Uterus (tissue), 2 donors: ENCODE measurements around the gene DCTD.

Experiments
- CTCF ChIP-seq, 4 experiments: fragments of 200-600 bp in 2 of 4; fragments of 450-650 bp in 2 of 4; sonication (generic) in 2 of 4; IDR thresholded peaks; one replicate each; pipeline ENCODE4 v1.5.1; 2016 to 2019; ENCODE audit warnings: antibody characterized with exemption in 4 of 4, mild to moderate bottlenecking in 2 of 4, moderate library complexity in 1 of 4
- POLR2A ChIP-seq, 2 donors: fragments of 450-650 bp; IDR thresholded peaks; one replicate each; pipeline ENCODE4 v1.6.1; 2016; ENCODE audit warnings: antibody characterized with exemption in 2 of 2, mild to moderate bottlenecking in 1 of 2, moderate library complexity in 1 of 2

GRCh38 chr4:182944484-182945213 lies 27.5 kb upstream of the DCTD start:
- no peak for TF ChIP-seq CTCF (IDR thresholded peaks at IDR 0.05)
- TF ChIP-seq POLR2A (IDR thresholded peaks at IDR 0.05): no peak
